Measurements from ENCODE around the gene MATN1.

The MATN1 gene

GRCh38 chr1:30757352-30758120 lies 34.2 kb upstream of the MATN1 start, which contains the start of gene LAPTM5:
TSS of gene LAPTM5 (minus strand) at chr1:30757774. CDS start at chr1:30757745, 29 bp downstream.
- DNase-seq, result no peak

GRCh38 chr1:30756545-30757351 lies 33.4 kb upstream of the MATN1 start:
- peak; percentile 82 for DNase-seq

GRCh38 chr1:30756206-30756544 lies 32.8 kb upstream of the MATN1 start:
- DNase-seq, result no peak

- no peak for DNase-seq
Observed at GRCh38 chr1:30755746-30756145, 32.4 kb upstream of the MATN1 start.

- DNase-seq, result no peak
Observed at GRCh38 chr1:30755334-30755733, 31.9 kb upstream of the MATN1 start.

GRCh38 chr1:30754684-30755171 lies 31.3 kb upstream of the MATN1 start:
- DNase-seq, result no peak

DNA sequence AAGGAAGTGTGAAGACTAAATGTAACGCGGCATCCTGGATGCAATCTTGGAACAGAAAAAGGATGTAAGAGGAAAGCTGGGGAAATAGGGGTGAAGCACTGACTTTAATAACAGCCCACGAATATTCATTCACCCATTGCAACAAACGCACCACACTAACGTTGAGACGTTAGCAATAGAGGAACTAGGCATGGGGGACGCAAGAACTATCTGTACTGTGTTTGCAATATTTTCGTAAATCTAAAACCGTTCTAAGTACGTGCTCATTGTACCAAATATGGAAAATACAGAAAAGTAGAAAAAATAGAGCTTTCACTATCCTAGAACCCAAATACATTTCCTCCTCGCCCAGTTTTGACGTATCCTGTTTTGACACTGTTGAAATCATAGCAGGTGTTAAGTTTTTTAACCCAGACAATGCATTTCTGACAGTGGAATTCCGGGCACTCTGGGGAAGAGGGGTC lies 30.3 kb upstream of the MATN1 start:
- DNase-seq, result no peak

- DNase-seq, result no peak
Observed at GRCh38 chr1:30753118-30753517, 29.7 kb upstream of the MATN1 start.

- no peak for DNase-seq
Observed at GRCh38 chr1:30752651-30752908, 29.2 kb upstream of the MATN1 start.

- DNase-seq, result no peak
Observed at GRCh38 chr1:30751830-30752650, 28.7 kb upstream of the MATN1 start.

- no peak for DNase-seq
Observed at GRCh38 chr1:30750731-30751291, 27.4 kb upstream of the MATN1 start.

DNA sequence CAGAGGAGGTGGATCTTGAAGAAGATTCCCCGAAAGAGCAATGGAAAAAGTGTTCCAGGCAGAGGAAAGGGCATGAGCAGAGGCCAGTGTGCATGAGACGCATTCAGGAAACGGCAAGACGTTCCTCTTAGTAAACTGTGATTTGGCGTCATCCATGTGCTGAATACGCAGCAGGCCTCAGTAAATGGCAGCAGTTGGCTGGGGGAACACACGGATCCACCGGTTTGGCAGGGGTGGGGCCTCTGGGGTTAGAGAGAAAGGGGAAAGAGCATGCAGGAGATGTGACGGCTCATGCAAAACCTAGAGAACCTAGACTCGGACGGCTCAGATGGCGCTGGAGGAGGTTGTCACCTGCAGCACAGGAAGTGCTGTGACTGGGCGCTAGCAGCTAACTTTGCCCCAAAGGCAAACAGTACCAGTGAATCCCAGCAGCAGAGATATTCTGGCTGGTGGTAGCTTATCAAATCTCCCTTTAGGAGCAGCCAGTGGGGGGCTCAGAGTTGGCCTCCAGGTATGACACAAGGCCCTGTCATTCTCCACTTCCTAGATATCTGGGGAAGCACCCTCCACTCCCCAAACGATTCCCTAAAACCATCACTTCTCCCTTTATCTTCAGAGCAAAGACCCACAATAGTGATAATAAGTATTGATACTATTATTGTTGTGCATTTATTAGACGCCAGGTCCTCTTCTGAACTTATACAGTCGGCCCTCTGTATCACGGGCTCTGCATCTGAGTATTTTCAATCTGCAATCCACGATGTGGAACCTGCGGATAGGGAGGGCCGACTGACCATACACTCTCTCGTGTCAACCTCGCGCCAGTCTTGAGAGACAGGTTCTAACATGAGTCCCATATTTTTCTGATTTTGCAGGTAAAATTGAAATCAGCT lies 26.6 kb upstream of the MATN1 start:
- DNase-seq, result no peak

DNA sequence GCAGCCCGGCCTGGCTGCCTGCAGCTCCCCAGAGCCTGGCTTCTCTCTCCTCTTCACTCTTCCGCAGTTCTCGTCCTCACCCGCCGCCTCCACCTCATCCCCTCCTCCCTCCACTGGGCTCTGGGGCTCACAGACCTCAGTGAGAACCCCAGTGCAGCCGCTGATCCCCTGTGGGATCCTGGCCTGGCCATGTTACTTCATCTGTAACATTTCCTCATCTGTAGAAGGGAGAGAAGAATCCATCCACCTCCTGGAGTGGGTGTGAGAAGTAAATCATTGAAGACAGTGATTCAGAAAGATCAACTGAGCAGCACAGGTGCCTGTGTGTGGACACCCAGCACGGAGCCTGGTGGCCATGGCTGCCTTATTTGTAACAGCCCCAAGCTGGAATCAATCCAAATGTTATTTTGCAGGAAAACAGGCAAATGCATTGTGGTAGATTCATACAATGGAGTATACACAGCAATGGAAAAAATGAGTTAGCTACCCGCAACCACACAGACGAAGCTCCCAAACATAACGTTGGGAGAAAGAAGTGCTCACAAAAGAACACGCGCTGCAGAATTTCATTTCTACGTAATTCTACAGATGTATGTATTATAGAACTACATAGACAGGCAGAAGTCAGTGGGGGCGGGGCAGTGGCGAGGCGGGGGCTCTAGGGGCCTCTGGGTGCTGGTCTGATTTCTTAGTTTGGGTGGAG lies 25.5 kb upstream of the MATN1 start:
- no peak for DNase-seq

DNA sequence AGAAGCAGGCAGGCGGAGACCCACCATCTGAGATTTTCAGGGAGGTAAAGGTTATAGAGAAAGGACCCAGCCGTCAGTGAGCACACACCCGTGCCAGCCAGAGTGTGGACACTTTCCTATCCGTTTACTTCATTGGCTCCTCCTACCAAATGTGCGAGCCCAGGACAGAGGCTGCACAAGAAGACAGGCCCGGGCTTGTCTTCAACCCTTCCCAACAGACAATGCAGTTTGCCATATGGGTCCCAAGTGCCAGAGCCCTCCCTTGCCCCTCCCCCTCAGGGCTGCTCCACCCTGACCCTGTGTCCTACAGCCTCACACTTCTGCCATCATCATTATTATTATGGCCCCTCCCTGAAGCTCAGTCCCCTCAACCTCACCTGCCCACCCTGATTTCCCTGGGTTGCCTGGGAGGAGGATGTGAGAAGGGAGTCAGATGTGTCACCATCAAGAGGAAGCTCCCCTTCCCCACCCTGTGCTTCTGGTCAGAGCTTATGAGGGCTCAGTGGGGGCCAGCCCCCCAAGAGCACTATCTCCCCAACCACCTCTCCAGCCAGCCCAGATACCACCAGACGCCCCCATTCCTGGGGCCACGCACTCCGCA lies 24.8 kb upstream of the MATN1 start:
- no peak for DNase-seq

DNA sequence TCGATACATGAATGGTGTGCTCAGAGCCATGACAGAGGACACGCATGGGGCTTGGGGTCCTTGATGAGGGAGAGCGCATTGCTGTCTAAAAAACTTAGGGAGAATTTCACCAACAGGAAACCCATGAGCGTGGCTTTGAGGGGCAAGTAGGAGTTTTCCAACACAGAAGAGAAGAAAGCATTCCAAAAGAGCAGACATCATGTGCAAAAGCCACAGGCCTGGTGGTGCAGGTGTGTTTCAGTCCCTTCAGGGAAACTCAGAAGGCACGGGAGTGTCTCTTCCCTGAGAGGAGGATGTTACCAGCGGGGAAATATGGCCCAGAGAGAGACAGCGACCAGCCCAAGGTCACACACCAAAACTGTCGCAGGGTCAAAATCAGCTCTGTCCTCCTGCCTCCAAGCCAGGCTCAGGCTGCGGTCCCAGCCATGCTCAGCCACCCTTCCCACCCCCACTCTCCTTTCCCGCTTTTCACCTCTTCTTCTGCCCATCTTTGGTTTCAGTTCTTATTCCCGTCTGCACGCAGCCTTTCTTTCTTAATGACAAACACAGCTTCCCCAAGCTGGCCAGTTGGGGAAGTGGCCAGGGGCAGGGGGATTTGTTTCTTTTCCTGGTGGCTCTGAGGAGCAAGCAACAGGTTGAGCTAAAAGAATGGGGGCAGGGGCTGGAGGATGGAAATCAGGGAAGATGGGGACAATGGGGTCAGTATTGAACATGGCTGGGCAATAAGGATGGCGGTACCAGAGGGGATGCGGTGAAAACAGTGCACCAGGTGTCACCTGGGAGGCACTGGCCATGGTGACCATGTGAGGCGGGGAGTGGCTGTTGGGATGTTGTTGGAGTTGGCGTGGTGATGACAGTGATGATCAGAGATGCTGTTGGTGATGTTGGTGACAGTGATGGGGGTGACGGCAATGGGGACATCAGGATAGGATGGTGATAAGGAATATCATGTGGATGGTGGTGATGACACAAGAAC lies 23.9 kb upstream of the MATN1 start:
- DNase-seq, result no peak

- no peak for DNase-seq
Observed at GRCh38 chr1:30746212-30747032, 23.0 kb upstream of the MATN1 start.

GRCh38 chr1:30745834-30746208 lies 22.4 kb upstream of the MATN1 start:
- no peak for DNase-seq

DNA sequence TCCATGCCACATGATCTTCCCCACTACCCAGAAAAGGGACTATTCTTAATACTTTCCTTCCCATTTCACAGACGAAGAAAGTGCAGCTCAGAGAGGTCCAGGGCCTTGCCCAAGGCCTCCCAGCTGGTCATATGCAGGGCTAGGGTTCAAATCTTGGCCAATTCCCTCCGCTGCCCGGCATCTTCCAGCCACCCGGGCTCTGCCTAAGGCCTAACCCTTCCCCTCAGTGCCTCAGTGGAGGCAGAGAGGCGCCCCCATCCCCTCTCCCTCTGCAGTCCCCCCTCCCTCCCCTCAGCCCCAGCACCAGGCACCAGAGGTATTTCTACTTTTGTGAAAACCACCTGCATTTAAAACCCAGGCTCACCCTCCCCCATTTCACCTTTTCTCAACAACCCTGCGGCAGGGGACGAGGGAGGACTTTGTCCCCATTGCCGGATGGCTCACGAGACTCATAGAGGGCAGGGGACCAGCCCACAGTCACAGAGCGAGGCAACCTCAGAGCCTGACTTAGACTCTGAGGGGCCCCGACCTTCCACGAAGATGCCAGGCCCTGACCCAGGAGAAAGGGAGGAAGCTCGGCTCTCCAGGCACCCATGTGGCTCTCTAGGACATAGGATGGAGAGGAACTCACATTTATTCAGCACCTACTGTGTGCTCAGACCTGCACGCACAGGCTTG lies 21.9 kb upstream of the MATN1 start:
- DNase-seq, result no peak
